SH-SY5Y (cell line): ENCODE results near the gene SLC35E1.
A peak's percentile ranks its signal among the peaks of the same experiment; 100 is the strongest.

Source experiments
- GATA2 ChIP-seq: IDR thresholded peaks from 2 replicates; pipeline ENCODE4 v1.6.1; 2011; ENCODE audit warnings: mild to moderate bottlenecking, low read depth, low read length
- GATA3 ChIP-seq: IDR thresholded peaks from 2 replicates; pipeline ENCODE4 v1.6.1; 2011; ENCODE audit warnings: low read depth, mild to moderate bottlenecking, low read length, moderate library complexity

Gene SLC35E1

DNA sequence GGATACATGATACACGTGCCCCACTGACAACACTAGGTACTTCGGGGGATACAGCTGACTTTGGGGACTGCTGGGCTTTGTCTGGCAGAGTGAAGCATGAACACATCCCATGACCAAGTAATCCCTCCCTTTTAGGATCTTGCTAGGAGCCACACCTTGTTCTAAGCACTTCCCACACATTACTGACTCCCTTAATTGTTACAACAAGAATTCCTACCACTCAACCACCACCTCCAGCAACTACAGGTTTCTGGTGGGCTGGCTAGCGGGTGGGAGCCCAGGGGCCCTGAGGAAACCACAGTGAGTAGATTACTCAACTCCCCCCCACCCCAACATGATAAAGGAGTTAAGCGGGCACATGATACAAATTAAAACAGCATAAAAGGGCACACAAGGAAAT, 7.2 kb upstream of the SLC35E1 start:
- TF ChIP-seq GATA3 (no peak), GATA2 (no peak)

DNA sequence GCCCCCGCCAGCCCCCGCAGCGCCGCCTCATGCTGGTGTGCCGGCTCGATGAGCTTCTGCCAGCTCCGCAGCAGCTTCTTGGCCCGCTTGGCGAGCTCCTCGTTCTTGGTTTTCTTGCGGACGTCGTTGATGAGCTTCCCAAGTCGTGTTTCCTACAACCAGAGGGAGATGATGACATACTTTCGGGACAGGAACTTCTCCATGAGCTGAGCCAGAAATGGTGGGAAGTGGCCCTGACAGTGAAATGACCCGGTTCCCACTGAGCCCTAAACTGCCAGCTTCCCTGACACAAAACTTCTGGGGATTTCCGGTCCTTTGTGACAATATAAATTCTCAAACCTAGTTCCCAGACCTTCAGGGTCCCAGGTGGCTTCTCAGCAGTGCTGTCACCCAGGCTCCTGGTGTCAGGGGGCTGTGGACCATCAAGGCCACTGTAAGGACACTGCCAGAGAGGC, 5.3 kb upstream of the SLC35E1 start:
- TF ChIP-seq GATA2, result no peak
- TF ChIP-seq GATA3, result no peak

DNA sequence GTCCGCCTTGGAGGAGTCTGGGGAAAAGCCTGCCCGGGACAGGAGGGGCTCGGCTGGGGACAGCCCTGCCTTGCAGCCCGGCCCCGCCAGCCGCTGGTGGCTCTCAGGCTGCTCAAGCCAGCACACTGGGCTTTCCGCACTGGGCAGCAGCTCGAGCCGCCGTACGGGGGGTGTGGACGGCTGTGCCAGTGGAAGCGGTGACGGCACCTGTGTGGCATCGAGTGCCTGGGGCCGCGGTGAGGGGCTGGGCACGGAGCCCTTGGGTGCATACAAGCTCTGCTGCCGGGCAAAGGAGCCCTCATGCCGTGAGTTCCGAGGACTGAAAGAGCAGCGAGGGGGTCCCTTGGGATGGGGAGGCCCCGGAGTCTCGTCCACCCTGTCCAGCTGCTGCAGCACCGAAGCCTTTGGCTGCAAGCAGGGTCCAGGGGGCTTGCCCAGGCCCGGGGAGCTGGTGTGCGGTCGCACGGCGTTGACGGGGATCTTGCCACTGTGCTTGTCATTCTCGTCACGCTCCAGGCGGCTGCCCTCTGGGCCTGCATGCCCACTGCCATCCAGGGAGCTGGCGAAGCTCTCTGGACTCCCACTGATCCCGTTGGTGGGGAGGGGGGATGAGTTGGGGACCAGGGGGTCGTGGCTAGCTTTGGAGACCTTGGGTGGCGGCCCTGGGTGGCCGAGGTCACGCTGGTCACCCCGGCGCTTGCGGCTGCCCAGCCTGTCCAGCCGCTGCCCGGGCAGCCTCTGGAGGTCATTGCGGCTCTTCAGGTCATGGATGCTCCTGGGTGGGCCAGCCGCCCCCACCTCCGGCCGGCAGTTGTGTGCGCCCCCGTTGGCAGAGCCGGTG, 4.7 kb upstream of the SLC35E1 start:
- TF ChIP-seq GATA2 (no peak), GATA3 (no peak)

DNA sequence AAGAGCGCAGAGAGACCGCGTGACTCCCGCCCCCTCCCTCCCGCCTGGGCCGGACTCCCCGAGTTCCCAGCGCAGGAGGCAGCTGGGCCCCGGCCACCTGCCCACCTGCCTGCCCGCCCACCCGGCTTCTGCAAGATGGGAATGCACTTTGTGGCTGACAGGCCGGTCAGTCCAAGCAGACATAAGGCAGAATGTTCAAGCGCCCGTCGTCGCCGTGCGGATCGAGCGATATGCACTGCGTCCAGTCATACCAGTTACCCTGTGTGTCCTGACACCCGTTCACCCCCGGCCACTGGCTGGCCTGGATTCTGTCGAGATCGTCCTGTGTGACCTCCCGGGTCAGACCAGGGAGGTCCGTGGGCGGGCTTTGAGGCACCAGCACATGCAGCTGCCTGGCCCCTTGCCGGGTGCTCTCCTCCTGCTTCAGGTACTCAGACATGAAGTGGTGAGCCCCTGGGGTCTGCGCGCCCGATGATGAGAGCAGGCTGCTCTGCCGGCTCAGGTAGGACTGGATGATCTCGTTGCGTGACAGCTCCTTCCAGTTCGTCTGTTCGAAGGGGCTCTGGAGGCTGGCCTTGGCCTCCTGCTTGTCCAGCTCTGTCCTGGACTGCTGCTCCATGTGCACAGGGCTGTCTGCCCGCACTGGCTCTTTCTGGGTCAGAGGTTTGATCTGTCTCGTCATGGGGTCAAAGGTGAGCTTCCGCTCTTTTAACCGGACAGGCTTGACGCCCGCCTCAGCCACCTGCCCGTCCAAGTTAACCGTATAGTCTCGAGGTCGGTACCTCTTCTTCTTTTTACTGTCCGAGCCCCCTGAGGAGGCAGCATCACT, 3.9 kb upstream of the SLC35E1 start:
- TF ChIP-seq GATA2 (no peak), GATA3 (no peak)

DNA sequence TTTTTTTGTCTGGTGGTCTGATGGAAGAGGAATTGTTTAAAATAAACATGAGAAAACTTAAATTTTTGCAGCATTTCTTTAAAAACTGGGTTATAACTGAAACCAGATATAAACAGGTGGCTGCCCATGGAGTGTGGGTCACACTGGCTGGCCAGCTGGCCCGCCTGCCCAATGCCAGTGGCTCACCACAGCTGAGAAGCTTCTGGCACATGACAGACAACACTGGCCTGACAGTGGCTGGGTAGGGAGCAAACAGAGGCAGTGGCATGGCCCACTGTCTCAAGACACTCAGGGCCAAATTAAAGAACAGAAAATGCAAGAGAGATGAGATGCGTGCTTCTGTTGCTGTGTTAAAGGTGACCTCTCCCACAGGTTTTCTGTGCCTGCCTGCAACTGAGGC, 3.1 kb upstream of the SLC35E1 start:
- TF ChIP-seq GATA2 (no peak), GATA3 (no peak)

DNA sequence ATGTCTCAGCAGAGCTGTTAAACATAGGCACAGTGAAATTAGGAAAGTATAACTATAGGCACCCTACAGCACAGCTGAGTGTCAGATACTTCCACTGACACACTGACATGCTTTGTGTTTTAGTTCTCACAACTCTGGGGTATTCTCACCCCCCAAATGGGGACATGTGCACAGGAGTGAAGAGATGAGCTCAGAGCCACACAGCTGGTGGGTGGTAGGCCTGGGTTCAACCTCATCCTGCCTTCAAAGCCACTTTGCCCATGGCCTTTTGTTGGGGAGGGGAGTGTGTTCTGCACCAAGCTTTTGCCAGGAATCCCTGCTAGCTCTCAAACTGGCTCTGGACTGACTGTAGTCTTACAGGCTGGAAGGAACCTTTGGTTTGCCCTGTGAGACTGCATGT, 1.7 kb upstream of the SLC35E1 start:
- TF ChIP-seq GATA2 (no peak), GATA3 (no peak)

DNA sequence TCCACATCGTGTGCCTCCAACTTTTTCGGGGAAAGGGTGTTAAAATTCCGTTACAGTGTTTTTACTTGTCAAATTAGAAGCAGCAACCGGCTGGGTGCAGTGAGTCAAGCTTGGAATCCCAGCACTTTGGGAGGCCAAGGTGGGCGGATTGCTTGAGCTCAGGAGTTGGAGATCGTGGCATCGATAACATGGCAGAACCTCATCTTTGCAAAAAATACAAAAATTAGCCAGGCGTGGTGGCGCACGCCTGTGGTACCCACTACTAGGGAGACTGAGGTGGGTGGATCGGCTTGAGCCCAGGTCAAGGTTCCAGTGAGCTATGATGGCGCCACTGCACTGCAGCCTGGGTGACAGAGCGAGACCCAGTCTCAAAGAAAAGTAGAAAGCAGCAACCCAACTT, 1.1 kb upstream of the SLC35E1 start:
- TF ChIP-seq GATA2, result peak; percentile 55
- TF ChIP-seq GATA3, result no peak

DNA sequence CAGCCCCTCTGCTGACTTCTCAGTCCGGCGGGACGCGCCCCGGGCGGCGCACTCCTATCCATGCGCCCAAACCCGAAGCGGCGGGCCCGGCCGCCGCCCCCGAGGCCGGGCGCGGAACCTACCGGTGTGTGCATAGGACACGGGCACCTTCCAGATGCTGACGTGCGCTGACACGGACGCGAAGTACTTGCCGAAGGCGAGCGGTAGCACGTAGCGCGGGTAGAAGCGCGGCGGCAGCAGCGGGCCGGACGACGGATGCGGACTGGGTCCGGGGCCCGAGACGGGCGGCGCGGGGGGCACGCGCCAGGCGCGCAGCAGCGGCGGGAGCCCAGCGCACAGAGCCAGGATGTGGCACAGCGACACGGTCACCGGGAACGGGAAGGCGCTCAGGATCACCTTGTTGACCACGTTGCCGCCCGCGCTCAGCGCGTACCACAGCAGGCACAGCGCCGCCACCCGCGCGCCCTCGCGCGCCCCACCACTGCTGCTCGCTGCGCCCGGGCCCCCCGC, 338 bp downstream of the SLC35E1 start:
- TF ChIP-seq GATA2 (no peak), GATA3 (no peak)

DNA sequence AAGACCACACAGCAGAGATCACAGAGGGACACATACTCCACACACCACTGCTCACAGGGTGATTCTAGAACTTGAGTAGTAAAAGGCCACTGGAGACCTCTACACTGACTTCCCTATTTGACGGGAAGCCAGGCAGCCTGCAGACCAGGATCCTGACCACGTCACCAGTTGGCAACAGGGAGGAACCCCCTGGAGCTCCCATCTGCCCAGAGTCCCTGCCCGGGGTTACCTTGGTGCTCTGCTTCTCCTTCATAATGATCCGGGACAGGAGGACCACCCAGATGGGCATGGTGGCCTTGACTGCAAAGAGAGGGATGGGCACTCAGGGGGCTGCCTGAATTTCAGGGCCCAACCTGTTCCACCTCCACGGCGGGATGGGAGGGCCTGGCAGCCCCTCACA, 932 bp downstream of the SLC35E1 start:
- TF ChIP-seq GATA3, result no peak

DNA sequence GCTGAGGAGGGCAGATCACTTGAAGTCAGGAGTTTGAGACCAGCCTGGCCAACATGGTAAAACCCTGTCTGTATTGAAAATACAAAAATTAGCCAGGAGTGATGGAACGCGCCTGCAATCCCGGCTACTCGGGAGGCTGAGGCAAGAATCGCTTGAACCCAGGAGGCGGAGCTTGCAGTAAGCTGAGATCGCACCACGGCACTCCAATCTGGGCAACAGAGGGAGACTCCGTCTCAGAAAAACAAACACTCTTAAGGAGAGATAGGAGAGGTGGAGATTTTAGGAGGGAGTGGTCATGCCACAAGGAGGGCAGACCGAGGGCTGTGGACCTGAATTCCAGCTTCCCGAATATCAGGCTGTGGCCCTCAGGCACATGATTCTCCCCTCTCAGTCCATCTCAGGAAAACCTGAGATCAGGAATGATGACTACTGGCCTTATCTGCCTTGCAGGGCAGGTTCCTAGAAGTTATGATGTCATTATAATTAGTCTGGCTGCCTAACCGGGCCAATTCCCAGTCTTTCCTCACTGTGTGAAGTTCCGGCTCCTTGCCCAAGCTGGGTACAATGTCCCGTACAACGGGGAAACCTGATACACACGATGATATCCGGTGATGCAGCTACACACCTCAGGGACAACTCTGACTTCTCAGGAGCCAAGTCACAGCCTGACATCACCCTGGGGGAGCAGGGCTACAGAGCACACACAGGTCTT, 2.5 kb downstream of the SLC35E1 start:
- no peak for TF ChIP-seq GATA3
- no peak for TF ChIP-seq GATA2

DNA sequence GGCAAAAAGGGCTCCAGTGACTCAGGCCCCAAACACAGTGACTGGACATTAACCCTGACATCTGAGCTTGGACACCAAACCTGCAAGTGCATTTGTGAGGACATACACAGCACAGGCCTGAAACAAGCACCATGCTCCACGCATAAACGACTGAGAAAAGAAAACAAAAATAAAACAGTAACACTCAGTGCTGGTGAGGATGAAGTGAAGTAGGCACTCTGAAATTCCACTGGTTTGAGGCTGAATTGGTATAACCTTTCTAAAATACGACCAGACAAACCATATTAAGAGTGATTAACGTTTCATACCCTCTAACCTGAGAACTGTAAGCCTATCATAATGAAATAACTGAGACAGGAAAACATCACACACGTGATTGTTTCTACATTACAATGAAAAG, 5.5 kb downstream of the SLC35E1 start:
- TF ChIP-seq GATA3 (no peak), GATA2 (no peak)

DNA sequence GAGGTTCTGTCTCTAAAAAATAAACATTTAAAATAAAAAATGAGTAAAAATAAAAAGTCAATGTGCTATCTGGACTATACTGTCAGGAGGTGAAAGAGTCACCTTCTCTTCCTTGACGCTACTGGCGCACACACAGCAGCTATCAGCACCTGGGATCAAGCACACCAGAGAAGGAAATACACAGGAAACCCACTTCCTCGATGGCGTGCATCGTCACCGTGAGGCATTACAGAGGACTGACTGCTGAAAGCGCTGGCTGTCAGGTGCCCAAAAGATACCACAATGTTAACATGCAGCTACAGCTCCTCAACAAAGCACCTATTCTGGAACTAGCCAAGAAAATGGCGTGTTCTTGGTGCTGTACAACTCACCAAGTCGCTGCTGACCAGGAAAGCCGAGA, 6.1 kb downstream of the SLC35E1 start:
- TF ChIP-seq GATA2 (no peak), GATA3 (no peak)

DNA sequence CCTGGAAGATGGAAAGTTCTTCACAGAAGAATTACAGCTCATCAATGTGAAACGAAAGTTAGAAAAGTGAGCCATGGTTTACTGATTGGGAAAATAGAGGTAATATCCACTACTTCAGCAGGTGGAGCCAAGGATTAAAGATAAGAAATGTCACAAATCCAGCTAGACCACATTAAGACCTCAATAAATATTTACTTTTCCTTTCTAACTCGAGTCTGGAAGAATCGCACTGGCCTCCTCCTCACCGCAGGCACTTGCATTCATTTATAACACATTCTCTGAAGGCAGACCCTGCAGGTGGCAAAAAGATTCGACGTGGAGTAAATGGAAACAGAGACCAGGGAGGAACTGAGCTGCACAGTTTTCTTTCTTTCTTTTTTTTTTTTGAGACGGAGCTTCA, 7.4 kb downstream of the SLC35E1 start:
- TF ChIP-seq GATA2 (no peak), GATA3 (no peak)

DNA sequence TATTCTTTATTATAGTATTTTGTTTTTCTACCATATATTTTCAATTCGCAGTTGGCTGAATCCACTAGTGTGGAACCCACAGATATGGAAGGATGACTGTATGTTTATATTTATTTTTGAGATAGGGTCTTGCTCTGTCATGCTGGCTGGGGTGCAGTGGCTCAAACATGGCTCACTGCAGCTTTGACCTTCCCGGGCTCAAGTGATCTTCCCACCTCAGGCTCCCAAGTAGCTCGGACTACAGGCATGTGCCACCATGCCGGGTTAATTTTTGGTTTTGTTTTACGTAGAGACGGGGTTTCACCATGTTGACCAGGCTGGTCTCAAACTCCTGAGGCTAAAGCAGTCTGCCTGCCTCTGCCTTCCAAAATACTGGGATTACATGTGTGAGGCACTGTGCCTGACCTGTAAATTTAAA, 9.6 kb downstream of the SLC35E1 start:
- TF ChIP-seq GATA2 (no peak), GATA3 (no peak)

DNA sequence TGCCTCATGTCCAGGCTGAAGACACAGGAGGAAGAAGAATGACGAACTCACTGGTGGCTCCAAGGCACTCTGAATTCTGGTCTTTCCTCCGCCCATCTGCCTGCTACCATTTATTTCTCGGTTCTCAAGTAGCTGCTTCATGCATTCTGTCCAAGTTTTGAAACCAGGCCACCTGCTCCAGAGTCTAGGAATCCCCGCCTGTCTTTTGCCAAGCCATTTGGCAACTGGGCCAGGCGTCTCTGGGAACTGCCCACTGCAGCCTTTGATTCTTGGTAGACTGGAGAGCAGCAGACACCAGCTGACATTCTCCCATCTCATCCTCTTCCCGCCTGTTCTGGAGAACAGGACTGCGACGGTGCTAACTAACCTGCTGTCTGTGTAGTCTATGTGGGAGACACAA, 10.8 kb downstream of the SLC35E1 start:
- TF ChIP-seq GATA3, result no peak
- TF ChIP-seq GATA2, result no peak

DNA sequence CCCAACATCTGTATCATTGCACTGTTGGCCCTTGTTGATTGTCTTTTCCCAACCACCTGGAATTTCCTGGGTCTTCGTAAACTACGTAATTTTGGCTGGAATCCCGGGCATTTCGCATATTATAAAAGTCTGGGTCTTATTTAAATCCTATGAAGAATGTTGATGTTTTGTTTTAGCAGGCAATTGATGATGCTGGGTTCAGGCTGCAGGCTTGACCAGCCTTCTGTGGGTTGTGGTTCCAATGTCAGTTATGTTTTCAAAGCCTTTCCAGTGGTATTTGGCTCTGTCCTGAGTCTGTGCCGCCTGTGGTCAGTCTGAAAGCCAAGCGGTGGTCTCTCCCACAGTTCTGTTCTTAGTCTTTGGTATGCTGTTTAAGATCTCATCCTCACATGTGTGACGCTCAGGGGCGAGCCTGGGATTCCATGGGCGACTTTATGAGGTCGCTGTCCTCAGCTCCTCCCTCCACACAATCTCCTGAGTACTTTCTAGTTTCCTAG, 12.4 kb downstream of the SLC35E1 start:
- TF ChIP-seq GATA3 (no peak), GATA2 (no peak)
